ENCODE measurements around the gene EIF4H. TPM values are rescaled to one million over a fixed set of nuclear protein-coding genes. Genes with fewer than 3 reads are reported as not detected.
"Not testable (repeated sequence)": the region's sequence is repeated elsewhere in the genome, so short reads cannot be mapped to it uniquely, and the experiment has no call there.

EIF4H gene
- polyA plus RNA-seq, 10 donors, result 193 to 234 (median 214) TPM

GRCh38 chr7:74195968-74196654 lies 22.0 kb downstream of the EIF4H start:
- not testable (repeated sequence) for DNase-seq

DNA sequence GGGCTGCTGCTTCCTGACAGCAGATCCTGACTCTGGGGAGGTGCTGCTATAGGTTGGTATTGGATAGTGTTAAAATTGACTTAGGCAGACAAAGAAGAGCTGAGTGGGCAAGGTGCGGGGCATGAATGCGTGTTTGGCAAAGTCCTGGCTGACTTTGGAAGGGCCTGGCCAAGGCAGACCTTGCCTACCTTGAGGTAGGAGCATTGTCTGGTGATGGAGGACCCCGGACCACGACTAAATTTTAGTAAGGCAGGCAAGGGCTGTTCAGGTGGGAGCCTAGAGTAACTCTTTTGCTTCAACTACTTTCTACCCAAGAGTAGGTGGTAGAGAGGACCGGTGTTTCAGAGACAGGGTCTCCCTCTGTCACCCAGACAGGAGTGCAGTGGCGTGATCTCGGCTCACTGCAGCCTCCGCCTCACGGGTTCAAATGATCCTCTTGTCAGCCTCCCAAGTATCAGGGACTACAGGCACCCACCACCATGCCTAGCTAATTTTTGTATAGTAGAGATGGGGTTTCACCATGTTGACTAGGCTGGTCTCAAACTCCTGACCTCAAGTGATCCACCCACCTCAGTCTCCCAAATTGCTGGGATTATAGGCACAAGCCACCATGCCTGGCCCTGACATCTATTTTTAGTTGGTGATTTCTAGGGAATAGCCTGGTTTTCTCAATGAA lies 23.4 kb downstream of the EIF4H start:
- DNase-seq, result no peak

DNA sequence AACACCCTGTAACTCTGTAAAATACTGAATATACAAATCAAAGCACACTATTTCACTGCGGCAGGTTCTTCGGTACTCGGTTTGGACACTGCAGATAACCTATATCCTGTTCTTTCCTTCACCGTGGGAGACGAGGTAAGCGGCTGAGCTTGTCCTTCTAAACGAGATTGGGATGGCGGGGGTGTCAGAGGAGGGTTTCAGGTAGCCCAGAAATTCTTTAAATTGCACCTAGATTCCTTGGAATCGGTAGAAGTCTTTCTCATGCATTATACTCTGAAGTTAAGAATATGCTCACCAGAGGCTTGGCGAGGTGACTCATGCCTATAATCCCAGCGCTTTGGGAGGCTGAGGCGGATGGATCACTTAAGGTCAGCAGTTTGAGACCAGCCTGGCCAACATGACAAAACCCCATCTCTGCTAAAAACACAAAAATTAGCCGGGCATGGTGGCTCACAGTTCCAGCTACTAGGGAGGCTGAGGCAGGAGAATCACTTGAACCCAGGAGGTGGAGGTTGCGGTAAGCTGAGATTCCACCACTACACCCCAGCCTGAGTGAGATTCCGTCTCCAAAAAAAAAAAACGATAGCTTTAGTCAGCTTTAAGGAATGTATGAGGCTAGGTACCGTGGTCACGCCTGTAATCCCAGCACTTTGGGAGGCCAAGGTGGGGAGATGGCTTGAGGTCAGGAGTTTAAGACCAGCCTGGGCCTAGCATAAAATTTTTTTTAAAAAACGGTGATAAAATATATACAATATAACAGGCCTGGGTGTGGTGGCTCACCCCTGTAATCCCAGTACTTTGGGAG lies 25.6 kb downstream of the EIF4H start:
- DNase-seq, result no peak

DNA sequence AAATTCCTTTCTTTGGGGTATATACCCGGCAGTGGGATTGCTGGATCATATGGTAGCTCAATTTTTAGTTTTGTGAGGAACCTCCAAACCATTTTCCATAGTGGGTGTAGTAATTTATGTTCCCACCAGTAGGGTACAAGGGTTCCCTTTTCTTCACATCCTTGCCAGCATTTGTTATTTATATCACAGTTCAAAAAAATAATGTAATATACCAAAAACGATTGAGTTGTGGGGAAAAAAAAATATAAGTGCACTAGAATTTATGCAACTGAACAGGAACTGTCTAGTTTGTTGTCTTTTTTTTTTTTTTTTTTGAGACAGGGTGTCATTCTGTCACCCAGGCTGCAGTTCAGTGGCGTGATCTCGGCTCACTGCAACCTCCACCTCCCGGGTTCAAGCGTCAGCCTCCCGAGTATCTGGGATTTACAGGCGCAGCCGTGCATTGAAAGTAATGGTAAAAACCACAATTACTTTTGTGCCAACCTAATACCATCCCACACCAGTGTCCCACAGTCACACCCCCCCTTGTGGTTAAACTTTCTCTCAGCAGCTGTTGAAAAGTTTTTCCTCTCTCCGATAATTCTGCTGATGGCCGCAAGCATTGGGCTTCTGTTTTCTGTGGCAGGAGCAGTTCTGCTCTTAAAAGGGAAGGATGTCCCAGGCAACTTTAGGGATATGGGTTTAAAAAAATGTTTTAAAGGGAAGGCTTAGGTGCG lies 28.8 kb downstream of the EIF4H start:
- DNase-seq, result peak in 1 of 3 donors; percentile 65

- DNase-seq, result no peak
Observed at GRCh38 chr7:74203956-74204618, 29.9 kb downstream of the EIF4H start.

DNA sequence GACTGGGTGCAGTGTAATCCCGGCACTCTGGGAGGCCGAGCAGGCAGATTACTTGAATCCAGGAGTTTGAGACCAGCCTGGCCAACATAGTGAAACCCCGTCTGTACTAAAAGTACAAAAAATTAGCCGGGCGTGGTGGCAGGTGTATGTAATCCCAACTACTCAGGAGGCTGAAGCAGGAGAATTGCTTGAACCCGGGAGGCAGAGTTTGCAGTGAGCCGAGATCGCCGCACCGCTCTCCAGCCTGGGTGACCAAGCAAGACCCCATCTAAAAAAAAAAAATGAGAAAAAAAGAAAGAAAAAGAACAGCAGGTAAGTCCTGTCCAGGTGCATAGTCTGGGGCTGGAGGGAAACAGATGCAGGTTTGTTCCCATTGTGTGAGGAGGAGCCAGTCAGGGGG lies 31.9 kb downstream of the EIF4H start:
- not testable (repeated sequence) for DNase-seq

DNA sequence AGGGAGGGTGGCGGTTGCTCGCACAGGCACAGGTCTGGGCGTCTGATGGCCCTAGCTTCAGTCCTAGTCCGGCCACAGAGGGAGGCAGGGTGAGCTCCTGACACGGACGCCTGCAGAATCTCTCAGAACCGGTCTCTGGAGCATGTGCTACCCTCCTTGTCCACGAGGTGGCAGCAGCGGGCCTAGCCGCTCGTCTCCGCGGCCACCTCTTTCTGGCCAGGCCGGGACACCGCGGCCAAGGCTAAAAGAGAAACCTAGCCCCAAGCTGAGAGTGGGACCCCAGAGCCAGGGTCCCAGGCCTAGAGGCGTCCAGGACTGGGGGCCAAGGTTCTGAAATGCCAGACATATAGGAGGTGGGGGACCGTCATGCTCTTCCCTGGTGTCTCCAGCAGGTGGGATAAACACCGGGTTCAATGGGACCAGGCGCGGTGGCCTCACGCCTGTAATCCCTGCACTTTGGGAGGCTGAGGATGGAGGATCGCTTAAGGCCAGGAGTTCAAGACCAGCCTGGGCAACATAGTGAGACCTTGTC lies 32.5 kb downstream of the EIF4H start:
- peak; percentile 60 to 91 (median 81) for DNase-seq

DNA sequence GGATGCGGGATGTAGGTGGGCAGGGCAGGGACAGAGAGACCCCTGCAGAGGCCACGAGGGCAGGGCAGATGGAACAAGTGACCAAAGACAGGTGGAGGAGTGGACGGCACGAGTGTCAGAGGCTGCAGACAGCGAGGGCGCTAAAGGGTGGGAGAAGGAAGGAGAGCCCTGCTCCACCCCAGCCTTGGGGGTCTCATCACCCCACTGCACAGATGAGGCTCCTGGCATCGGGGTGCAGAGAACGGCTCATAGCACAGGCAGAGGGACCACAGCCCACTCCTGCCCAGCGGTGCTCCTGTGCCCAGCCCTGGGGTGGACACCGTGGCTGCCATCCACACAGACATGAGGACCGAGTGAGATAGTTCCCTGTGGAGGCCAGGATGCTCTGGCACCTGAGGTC lies 33.4 kb downstream of the EIF4H start:
- no peak for DNase-seq

DNA sequence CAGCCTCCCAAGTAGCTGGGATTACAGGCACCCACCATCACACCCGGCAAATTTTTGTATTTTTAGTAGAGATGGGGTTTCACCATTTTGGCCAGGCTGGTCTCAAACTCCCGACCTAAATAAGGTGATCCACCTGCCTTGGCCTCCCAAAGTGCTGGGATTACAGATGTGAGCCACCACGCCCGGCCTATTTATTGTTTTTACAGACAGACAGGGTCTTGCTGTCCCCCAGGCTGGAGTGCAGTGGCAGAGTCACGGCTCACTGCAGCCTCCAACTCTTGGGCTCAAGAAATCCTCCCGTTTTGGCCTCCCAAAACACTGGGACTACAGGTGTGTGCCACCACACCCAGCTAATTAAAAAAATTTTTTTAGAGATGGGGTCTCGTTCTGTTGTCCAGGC lies 34.1 kb downstream of the EIF4H start:
- not testable (repeated sequence) for DNase-seq

- DNase-seq, result no peak
Observed at GRCh38 chr7:74212661-74213060, 38.5 kb downstream of the EIF4H start.

DNA sequence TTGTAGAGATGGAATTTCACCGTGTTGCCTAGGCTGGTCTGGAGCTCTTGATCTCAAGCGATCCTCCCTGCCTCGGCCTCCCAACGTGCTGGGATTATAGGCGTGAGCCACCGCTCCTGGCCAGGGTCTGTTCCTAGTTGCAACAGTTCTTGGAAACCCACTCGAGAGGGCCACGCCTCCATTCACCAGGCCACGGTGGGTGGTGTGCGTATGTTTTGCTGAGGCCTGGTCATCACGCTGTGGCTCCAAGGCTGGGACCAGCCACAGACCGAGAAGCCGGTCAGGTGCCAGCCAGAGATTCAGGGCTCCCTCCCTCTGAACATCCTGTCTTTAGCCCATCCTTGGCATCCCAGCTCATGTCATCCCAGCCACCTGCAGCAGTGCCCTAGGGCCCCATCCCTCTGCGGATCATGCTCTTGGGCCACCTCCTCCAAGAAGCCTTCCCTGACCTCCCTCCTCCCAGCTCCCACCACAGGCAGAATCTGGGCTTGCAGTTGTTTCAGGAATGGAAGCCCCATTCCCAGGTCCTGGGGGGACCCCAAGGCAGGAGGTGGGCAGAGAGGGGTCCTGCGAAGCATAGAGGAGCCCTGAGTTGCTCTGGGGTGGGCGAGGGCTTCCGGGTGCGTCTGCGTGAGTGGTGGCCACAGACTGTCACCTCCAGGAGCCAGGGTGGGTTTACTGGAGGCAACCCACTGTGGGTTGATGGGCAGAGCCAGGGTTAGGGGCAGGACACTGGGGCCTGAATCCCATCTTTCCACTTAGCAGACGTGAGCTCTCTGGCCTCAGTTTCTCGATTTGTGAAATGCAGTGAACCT lies 40.9 kb downstream of the EIF4H start:
- no peak for DNase-seq

DNA sequence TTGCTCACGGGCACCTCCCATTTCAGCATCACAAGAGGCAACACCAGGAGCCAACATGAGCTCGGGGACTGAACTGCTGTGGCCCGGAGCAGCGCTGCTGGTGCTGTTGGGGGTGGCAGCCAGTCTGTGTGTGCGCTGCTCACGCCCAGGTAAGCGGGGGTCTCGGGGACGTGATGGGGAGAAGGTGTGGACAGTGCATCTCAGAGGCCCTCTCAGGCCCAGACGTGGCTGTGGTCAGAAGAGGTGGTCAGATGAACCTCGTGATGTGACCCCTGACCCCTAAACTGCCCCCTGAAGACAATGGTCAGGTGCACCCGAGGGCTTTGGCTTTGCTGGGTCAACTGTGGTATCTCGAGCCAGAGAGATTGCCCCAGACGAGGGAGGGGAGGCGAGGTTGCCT lies 41.8 kb downstream of the EIF4H start:
- DNase-seq, result no peak

DNA sequence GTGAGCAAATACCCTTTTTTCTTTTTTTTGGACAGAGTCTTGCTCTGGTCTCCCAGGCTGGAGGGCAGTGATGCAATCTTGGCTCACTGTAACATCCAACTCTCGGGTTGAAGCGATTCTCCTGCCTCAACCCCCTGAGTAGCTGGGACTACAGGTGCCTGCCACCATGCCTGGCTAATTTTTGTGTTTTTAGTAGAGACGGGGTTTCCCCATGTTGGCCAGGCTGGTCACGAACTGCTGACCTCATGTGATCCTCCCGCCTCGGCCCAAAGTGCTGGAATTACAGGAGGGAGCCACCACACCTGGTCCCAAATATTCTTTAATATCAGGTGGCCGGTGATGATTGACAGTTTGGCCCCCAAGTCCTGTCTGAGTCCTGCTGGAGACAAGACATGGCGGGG lies 42.2 kb downstream of the EIF4H start:
- no peak for DNase-seq

DNA sequence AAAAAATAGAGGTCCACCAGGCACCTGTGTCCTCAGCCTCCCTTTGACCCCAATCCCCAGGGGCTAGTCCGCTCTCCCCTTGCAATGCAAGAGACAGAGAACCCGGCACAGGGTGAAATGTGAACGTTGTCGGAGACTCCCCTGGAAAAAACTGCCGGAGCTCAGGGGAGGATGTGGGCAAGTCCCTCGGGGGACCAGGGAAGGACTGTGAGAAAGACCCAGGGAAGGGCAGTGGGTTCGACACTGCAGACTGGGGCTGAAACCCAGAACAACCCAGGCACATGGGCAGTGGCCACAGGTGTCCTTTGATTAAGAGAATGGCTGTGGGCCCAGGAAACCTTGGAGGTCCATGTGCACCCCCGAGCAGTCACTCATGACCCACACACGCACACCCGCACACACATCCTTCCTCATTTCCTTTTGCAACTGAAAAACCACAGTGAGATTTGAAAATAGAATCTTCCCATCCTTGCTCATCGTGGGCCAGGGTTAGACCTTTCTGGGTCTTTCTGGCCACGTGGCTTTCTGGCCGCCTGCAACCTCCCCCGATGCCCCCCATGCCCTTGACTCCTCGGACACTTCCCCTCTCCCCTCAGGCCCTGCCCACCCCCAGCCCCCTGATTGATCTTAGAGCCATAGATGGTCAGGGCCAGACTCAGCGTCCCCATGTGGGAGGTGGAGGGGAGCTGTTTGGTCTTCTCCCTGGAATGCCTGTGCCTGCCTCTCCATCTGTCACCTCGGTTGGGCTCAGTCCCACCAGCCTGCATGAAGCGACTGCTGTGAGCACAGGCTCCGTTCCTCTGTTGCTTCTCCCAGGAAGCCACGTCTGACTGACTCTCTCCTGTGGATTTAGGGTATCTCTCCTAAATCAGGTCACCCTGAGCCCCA lies 43.5 kb downstream of the EIF4H start:
- DNase-seq, result peak in 1 of 3 donors; percentile 40

DNA sequence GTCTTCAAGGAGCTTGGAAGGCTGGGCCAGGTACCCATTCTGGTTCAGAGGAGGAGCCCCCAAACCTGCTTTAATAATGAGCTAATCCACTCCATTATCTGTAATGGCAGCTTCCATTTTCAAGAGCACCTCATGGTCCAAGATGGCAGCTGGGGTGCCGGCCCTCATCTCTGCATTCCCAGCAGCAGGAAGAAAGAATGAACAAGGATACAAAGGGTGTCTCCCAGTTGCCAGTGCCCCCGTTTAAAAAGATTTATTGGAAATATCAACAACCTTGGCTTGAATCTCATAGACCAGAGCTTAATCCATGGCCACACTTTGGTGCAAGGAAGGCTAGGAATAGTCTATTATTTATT lies 44.2 kb downstream of the EIF4H start:
- no peak for DNase-seq

- no peak for DNase-seq
Observed at GRCh38 chr7:74219416-74219815, 45.3 kb downstream of the EIF4H start.

- no peak for DNase-seq
Observed at GRCh38 chr7:74220229-74220628, 46.1 kb downstream of the EIF4H start.

DNA sequence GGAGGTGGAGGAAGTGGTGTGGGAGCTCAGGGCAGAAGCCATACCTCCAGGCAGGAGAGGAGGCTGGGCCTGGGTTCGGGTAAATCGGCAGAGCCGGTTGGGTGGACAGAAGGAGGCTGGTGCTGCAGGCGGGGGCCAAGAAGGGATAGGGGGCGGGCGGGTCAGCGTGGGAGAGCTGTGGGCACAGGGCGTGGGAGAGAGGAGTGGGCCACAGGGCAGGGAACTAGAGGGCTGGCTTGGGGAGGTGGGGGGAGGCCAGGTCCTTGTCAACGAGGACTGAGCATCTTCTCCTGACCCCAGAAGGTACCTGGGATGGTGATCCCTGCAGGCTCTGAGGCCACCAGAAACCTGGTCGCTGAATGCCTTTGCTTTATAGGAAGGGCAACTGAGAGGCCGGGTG lies 47.6 kb downstream of the EIF4H start:
- DNase-seq, result no peak

All from muscle of back (tissue), 11 donors.